AG04449 (cell line): ENCODE results near the gene EIF4G1.

Experiments used
- CTCF ChIA-PET: fragments of 350-600 bp; formaldehyde crosslinking; extraction: SDS; loops from one replicate; lab custom pipeline; 2021; ENCODE audit warnings: antibody characterized with exemption; lab: Yijun Ruan, JAX
- POLR2A ChIA-PET: fragments of 400-600, 350-600 bp; formaldehyde crosslinking; extraction: SDS; loops from one replicate; lab custom pipeline; 2020; ENCODE audit warnings: antibody characterized with exemption, inconsistent platforms; lab: Yijun Ruan, JAX
- DNase-seq: peaks from one replicate; pipeline ENCODE4 v3.0.0-alpha.2; 2010; ENCODE audit warnings: low read depth, low spot score
- H3K4me3 ChIP-seq: 2 replicates; pipeline ENCODE4 v1.5.1; 2011; ENCODE audit warnings: low read depth, mild to moderate bottlenecking, control low read depth, low read length
- TF ChIP-seq, protein P1 (sequence below): IDR thresholded peaks from one replicate; pipeline ENCODE4 v1.5.1; 2011; ENCODE audit warnings: mild to moderate bottlenecking, moderate library complexity, low read length, control low read depth, inconsistent platforms; ENCODE audit not compliant: insufficient read depth; ENCODE audit errors: missing control alignments

Gene EIF4G1

DNA sequence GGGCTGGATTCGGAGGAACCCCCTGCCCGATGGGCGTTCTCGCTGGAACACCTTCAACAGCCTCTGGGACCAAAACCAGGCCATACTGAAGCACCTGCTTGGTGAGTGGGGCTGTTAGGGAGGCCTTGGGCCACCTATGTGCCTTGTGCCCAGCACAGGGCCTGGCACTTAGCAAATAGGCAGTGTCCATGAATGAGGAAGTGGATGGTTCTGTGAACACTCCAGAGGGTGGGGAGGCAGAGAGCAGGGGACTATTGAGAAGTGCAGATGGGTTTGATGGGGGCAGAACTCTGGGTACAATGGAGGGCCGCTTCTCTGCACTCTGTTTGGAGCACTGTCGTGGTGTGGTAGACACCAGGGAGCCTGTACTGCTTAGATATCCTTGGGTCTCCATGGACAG lies 37.0 kb upstream of the EIF4G1 start:
- TF ChIP-seq, protein P1, sequence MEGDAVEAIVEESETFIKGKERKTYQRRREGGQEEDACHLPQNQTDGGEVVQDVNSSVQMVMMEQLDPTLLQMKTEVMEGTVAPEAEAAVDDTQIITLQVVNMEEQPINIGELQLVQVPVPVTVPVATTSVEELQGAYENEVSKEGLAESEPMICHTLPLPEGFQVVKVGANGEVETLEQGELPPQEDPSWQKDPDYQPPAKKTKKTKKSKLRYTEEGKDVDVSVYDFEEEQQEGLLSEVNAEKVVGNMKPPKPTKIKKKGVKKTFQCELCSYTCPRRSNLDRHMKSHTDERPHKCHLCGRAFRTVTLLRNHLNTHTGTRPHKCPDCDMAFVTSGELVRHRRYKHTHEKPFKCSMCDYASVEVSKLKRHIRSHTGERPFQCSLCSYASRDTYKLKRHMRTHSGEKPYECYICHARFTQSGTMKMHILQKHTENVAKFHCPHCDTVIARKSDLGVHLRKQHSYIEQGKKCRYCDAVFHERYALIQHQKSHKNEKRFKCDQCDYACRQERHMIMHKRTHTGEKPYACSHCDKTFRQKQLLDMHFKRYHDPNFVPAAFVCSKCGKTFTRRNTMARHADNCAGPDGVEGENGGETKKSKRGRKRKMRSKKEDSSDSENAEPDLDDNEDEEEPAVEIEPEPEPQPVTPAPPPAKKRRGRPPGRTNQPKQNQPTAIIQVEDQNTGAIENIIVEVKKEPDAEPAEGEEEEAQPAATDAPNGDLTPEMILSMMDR, result no peak
- ChIA-PET CTCF (no interaction called here), POLR2A (no interaction called here)

DNA sequence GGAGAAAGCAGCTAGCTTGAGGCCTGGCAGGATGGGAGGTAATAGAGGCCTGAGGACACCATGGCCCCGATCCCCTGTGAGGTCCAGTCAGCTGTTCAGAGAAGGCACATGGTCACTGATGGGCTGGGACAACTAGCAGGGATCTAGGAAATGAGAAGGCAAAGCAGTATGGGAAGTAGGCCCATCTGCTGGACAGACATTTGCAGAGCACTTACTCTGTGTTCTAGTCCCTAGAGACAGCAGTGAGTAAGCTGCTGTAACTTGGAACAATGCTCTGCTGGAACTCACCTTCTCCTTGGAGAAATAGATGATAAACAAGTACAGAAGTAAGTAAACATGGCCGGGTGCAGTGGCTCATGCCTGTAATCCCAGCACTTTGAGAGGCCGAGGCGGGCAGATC lies 31.5 kb upstream of the EIF4G1 start:
- ChIA-PET POLR2A (no interaction called here), CTCF (interaction anchor here (1.6 kb wide), 2 partner anchors 55 to 243 kb away, joined by 5 read pairs; no protein-coding TSS in a partner anchor)
- no peak for DNase-seq
- no peak overlapping the region for H3K4me3 ChIP-seq
- TF ChIP-seq, protein P1, result no peak

More for the DNA sequence above, 37.0 kb upstream of the EIF4G1 start:
- no peak overlapping the region for H3K4me3 ChIP-seq
- DNase-seq, result no peak

DNA sequence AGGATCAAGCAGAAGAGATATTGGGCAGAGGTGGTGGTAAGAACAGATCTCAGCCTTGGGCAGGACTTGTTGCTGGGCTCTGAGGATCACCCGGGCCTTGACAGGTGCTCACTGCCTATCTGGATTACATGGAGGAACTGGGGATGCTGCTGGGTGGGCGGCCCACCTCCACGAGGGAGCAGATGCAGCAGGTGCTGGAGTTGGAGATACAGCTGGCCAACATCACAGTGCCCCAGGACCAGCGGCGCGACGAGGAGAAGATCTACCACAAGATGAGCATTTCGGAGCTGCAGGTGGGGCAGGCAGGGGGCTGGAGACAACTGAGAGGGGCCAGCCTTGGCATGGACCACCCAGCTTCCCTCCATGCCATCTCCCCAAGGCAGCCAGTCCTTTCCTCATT lies 30.7 kb upstream of the EIF4G1 start:
- no peak for DNase-seq

DNA sequence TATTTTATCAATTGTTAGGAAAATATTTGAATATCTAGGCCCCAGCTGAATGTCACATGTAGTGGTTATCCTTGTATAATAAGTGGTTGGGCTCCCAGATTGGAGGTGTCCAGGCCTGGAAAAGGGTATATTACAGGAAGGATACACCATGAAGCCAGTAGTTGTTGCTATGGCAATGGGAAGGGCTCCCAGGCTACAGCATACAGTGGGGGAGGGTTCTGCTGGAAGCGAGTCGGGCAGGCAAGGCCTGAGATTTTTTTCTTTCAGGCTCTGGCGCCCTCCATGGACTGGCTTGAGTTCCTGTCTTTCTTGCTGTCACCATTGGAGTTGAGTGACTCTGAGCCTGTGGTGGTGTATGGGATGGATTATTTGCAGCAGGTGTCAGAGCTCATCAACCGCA lies 29.7 kb upstream of the EIF4G1 start:
- DNase-seq, result peak; percentile 26
- ChIA-PET CTCF (interaction anchor here (0.8 to 1.7 kb wide), 12 partner anchors 10 to 424 kb away, joined by 3 to 16 read pairs (median 4); partner anchors contain the start of genes EEF1AKMT4 and EIF2B5), POLR2A (no interaction called here)
- no peak overlapping the region for H3K4me3 ChIP-seq
- TF ChIP-seq, protein P1, result peak; percentile 34

More for the DNA sequence above, 30.7 kb upstream of the EIF4G1 start:
- CTCF ChIA-PET, result interaction anchor here (1.1 to 1.6 kb wide), 6 partner anchors 21 to 388 kb away, joined by 3 to 16 read pairs (median 5); no protein-coding TSS in a partner anchor
- TF ChIP-seq, protein P1, result no peak
- H3K4me3 ChIP-seq, result no peak overlapping the region
- POLR2A ChIA-PET, result no interaction called here

DNA sequence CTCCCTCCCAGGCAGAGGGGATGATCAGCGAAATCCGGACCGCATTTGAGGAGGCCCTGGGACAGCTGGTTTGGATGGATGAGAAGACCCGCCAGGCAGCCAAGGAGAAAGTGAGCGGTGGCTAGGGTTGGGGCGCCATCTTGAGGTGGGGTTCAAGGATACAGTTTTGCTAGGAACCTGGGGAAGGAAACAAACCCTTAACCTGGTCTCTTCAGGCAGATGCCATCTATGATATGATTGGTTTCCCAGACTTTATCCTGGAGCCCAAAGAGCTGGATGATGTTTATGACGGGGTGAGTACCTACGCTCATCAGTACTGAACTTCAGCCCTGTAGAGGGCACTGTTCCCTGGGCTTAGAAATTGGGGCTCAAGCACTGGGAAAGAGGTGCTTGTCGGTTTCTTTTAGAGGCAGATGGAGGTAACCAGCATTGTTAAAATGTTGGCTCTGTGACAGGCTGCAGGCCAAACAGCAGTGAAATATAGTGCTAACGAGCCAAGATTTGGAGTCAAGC lies 24.9 kb upstream of the EIF4G1 start:
- ChIA-PET POLR2A (no interaction called here), CTCF (interaction anchor here (0.6 to 1.9 kb wide), 25 partner anchors 8 to 410 kb away, joined by 3 to 17 read pairs (median 4); partner anchors contain the start of gene PARL)
- DNase-seq, result no peak
- TF ChIP-seq, protein P1, result peak; percentile 36
- H3K4me3 ChIP-seq, result no peak overlapping the region

DNA sequence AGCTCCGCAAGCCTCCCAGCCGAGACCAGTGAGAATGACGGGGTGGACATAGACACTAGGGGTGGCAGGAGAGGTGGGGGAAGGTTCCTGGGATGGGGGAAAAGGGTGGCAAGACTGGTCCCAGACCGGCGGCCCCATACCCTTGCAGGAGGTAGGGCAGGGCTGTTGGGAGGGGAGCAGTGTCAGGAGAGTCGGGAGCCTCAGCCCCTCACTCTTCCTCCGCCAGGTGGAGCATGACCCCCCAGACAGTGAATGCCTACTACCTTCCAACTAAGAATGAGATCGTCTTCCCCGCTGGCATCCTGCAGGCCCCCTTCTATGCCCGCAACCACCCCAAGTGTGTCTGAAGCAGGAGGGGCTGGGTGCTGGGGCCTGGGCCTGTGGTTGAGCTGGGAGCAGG lies 24.1 kb upstream of the EIF4G1 start:
- POLR2A ChIA-PET, result no interaction called here
- CTCF ChIA-PET, result interaction anchor here (1.0 to 1.9 kb wide), 7 partner anchors 10 to 406 kb away, joined by 3 to 6 read pairs (median 4); partner anchors contain the start of gene PARL
- no peak overlapping the region for H3K4me3 ChIP-seq
- DNase-seq, result no peak
- TF ChIP-seq, protein P1, result no peak
